GM23338 (cell line): ENCODE data around the gene PPP2R5E.

ENCODE experiments used
- CREB1 ChIP-seq: fragments of 250-450 bp; sonication (Bioruptor Pico); IDR thresholded peaks from 2 replicates; pipeline ENCODE4 v1.5.0; 2020; ENCODE audit warnings: low read depth, mild to moderate bottlenecking, moderate library complexity
- EZH2 ChIP-seq: fragments of 200-600 bp; sonication (generic); IDR thresholded peaks from one replicate; pipeline ENCODE4 v1.8.0; 2017; ENCODE audit warnings: antibody characterized with exemption, mild to moderate bottlenecking, low read depth; ENCODE audit not compliant: unreplicated experiment
- EZH2phosphoT487 ChIP-seq: fragments of 200-600 bp; sonication (generic); IDR thresholded peaks from one replicate; pipeline ENCODE4 v1.8.1; 2018; ENCODE audit warnings: antibody characterized with exemption; ENCODE audit not compliant: unreplicated experiment
- POLR2AphosphoS5 ChIP-seq: IDR thresholded peaks from 2 replicates; pipeline ENCODE4 v1.6.1; 2016; ENCODE audit warnings: antibody characterized with exemption, low read depth
- ZNF331 ChIP-seq: fragments of 250-450 bp; sonication (Bioruptor Pico); IDR thresholded peaks from 2 replicates; pipeline ENCODE4 v1.5.0; 2020; ENCODE audit warnings: low read depth, mild to moderate bottlenecking, moderate library complexity
- TF ChIP-seq, protein P1 (sequence below), 2 experiments: fragments of 200-600 bp in 1 of 2; sonication (generic) in 1 of 2; conservative IDR thresholded peaks; 2 replicates each; pipeline versions ENCODE4 v1.5.1 to v1.6.1; 2016 to 2017; ENCODE audit warnings: antibody characterized with exemption in 2 of 2, low read depth in 2 of 2, mild to moderate bottlenecking in 2 of 2, moderate library complexity in 1 of 2
- TF ChIP-seq, protein P2 (sequence below): IDR thresholded peaks from one replicate; pipeline ENCODE4 v1.6.1; 2018; ENCODE audit warnings: antibody characterized with exemption; ENCODE audit not compliant: unreplicated experiment
- TF ChIP-seq, protein P3 (sequence below): IDR thresholded peaks from 2 replicates; pipeline ENCODE4 v1.6.1; 2016; ENCODE audit warnings: antibody characterized with exemption

DNA sequence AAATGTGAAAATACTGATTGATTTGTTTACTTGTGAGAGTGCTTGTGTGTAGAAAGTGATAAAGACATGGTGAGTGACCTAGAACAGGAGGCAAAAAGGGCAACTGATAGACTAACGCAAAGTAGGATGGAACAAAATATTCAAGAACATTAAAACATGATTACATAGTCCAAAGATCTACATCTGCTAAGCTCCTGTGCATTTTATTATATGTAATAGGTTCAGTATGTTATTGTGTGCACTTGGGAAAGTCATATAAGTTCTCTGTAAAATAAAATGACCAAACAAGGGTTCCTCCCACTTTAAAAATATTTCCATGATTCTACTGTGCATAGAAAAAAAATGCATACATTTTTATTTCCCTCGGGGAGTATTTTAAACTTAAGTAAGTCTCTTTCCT lies 150.2 kb downstream of the PPP2R5E start:
- TF ChIP-seq EZH2phosphoT487 (no peak), EZH2 (no peak), POLR2AphosphoS5 (no peak), CREB1 (CRISPR knock-in tag) (no peak), ZNF331 (CRISPR knock-in tag) (no peak)
- TF ChIP-seq, protein P1, sequence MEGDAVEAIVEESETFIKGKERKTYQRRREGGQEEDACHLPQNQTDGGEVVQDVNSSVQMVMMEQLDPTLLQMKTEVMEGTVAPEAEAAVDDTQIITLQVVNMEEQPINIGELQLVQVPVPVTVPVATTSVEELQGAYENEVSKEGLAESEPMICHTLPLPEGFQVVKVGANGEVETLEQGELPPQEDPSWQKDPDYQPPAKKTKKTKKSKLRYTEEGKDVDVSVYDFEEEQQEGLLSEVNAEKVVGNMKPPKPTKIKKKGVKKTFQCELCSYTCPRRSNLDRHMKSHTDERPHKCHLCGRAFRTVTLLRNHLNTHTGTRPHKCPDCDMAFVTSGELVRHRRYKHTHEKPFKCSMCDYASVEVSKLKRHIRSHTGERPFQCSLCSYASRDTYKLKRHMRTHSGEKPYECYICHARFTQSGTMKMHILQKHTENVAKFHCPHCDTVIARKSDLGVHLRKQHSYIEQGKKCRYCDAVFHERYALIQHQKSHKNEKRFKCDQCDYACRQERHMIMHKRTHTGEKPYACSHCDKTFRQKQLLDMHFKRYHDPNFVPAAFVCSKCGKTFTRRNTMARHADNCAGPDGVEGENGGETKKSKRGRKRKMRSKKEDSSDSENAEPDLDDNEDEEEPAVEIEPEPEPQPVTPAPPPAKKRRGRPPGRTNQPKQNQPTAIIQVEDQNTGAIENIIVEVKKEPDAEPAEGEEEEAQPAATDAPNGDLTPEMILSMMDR (conservative IDR thresholded peaks at IDR 0.05; ENCODE audit: low read depth in 2 of 2): no peak
- TF ChIP-seq, protein P2, sequence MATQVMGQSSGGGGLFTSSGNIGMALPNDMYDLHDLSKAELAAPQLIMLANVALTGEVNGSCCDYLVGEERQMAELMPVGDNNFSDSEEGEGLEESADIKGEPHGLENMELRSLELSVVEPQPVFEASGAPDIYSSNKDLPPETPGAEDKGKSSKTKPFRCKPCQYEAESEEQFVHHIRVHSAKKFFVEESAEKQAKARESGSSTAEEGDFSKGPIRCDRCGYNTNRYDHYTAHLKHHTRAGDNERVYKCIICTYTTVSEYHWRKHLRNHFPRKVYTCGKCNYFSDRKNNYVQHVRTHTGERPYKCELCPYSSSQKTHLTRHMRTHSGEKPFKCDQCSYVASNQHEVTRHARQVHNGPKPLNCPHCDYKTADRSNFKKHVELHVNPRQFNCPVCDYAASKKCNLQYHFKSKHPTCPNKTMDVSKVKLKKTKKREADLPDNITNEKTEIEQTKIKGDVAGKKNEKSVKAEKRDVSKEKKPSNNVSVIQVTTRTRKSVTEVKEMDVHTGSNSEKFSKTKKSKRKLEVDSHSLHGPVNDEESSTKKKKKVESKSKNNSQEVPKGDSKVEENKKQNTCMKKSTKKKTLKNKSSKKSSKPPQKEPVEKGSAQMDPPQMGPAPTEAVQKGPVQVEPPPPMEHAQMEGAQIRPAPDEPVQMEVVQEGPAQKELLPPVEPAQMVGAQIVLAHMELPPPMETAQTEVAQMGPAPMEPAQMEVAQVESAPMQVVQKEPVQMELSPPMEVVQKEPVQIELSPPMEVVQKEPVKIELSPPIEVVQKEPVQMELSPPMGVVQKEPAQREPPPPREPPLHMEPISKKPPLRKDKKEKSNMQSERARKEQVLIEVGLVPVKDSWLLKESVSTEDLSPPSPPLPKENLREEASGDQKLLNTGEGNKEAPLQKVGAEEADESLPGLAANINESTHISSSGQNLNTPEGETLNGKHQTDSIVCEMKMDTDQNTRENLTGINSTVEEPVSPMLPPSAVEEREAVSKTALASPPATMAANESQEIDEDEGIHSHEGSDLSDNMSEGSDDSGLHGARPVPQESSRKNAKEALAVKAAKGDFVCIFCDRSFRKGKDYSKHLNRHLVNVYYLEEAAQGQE: no peak
- TF ChIP-seq, protein P3, sequence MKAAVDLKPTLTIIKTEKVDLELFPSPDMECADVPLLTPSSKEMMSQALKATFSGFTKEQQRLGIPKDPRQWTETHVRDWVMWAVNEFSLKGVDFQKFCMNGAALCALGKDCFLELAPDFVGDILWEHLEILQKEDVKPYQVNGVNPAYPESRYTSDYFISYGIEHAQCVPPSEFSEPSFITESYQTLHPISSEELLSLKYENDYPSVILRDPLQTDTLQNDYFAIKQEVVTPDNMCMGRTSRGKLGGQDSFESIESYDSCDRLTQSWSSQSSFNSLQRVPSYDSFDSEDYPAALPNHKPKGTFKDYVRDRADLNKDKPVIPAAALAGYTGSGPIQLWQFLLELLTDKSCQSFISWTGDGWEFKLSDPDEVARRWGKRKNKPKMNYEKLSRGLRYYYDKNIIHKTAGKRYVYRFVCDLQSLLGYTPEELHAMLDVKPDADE: no peak
